HepG2 (cell line): ENCODE measurements around the gene SNX9. TPM values are rescaled to one million over a fixed set of nuclear protein-coding genes. Genes with fewer than 3 reads are reported as not detected.

ENCODE experiments used
- FOSL1 ChIP-seq: sonication (generic); formaldehyde crosslinking; IDR thresholded peaks from 2 replicates; pipeline ENCODE4 v1.9.0; 2021; ENCODE audit warnings: missing genetic modification reagents, borderline replicate concordance
- FOXP1 ChIP-seq, 2 experiments: fragments of 450-650 bp in 1 of 2; IDR thresholded peaks; 2 replicates each; pipeline ENCODE4 v1.6.1; 2017 to 2018; ENCODE audit warnings: antibody characterized with exemption in 1 of 2
- HNF1B ChIP-seq: sonication (generic); formaldehyde crosslinking; IDR thresholded peaks from 2 replicates; pipeline ENCODE4 v1.5.1; 2020; ENCODE audit warnings: mild to moderate bottlenecking, moderate library complexity, missing genetic modification reagents
- HOXA5 ChIP-seq: sonication (generic); formaldehyde crosslinking; IDR thresholded peaks from 2 replicates; pipeline ENCODE4 v1.4.0; 2020; ENCODE audit warnings: missing genetic modification reagents
- IRF2 ChIP-seq: IDR thresholded peaks from 2 replicates; pipeline ENCODE4 v1.6.1; 2018; ENCODE audit warnings: missing genetic modification reagents, missing compliant biosample characterization
- MLXIP ChIP-seq: sonication (generic); formaldehyde crosslinking; IDR thresholded peaks from 2 replicates; pipeline ENCODE4 v1.9.0; 2021; ENCODE audit warnings: missing genetic modification reagents, borderline replicate concordance
- NFIB ChIP-seq: sonication (generic); formaldehyde crosslinking; IDR thresholded peaks from 2 replicates; pipeline ENCODE4 v1.9.0; 2021; ENCODE audit warnings: missing genetic modification reagents, mild to moderate bottlenecking, borderline replicate concordance
- SMARCE1 ChIP-seq: fragments of 450-650 bp; IDR thresholded peaks from 2 replicates; pipeline ENCODE4 v1.6.1; 2017; ENCODE audit warnings: borderline replicate concordance
- SSRP1 ChIP-seq: IDR thresholded peaks from 2 replicates; pipeline ENCODE4 v1.6.1; 2016; ENCODE audit warnings: control low read depth
- XRCC5 ChIP-seq: fragments of 200-400 bp; formaldehyde crosslinking; optimal IDR thresholded peaks from 2 replicates; pipeline ENCODE3; 2017; ENCODE audit warnings: mild to moderate bottlenecking, low read length
- ZBTB21 ChIP-seq: sonication (generic); formaldehyde crosslinking; IDR thresholded peaks from 2 replicates; pipeline ENCODE4 v1.4.0; 2020; ENCODE audit warnings: missing genetic modification reagents
- ZFP41 ChIP-seq: sonication (generic); formaldehyde crosslinking; IDR thresholded peaks from 2 replicates; pipeline ENCODE4 v1.4.0; 2020; ENCODE audit warnings: mild to moderate bottlenecking, missing genetic modification reagents, borderline replicate concordance
- ZNF34 ChIP-seq: sonication (generic); formaldehyde crosslinking; IDR thresholded peaks from 2 replicates; pipeline ENCODE4 v1.4.0; 2020; ENCODE audit warnings: mild to moderate bottlenecking, missing genetic modification reagents, borderline replicate concordance
- ZNF503 ChIP-seq: sonication (generic); formaldehyde crosslinking; IDR thresholded peaks from 2 replicates; pipeline ENCODE4 v1.4.0; 2020; ENCODE audit warnings: missing genetic modification reagents
- ZNF530 ChIP-seq: sonication (generic); formaldehyde crosslinking; IDR thresholded peaks from 2 replicates; pipeline ENCODE4 v1.5.0; 2020; ENCODE audit warnings: low read depth, mild to moderate bottlenecking, missing genetic modification reagents
- ZNF574 ChIP-seq: sonication (generic); formaldehyde crosslinking; IDR thresholded peaks from 2 replicates; pipeline ENCODE4 v1.4.0; 2020; ENCODE audit warnings: missing genetic modification reagents
- ZNF713 ChIP-seq: sonication (generic); formaldehyde crosslinking; IDR thresholded peaks from 2 replicates; pipeline ENCODE4 v1.4.0; 2020; ENCODE audit warnings: mild to moderate bottlenecking, missing genetic modification reagents
- polyA plus RNA-seq, 8 experiments: library from polyadenylated mRNA; depleted of rRNA in 3 of 8; stranded (reverse) in 7 of 8; unstranded in 1 of 8; fragments of >200 nt; fragmentation: Illumina TruSeq in 4 of 8; extraction: Trizol in 4 of 8; gene quantifications; 2 replicates each; pipeline versions ENCODE4 v1.2.1 to v1.2.3, GENCODE V29; 2011 to 2016; ENCODE audit warnings: low read depth in 4 of 8, missing spikeins in 1 of 8, mixed read lengths in 1 of 8; ENCODE audit not compliant: insufficient read depth in 1 of 8
- total RNA-seq, 5 experiments: library from RNA; depleted of rRNA; stranded (reverse); fragments of >200 nt; fragmentation: Illumina TruSeq; extraction: Trizol; gene quantifications; 2 replicates each; pipeline ENCODE4 v1.2.3, GENCODE V29; 2016; ENCODE audit warnings: low read depth in 1 of 5

Gene SNX9
- total and polyA plus RNA-seq, 2 of the 13 experiments (the other 11 are each of a cell fraction or from before 2014, with no cell fraction given) = 21.9 to 36.0 TPM

DNA sequence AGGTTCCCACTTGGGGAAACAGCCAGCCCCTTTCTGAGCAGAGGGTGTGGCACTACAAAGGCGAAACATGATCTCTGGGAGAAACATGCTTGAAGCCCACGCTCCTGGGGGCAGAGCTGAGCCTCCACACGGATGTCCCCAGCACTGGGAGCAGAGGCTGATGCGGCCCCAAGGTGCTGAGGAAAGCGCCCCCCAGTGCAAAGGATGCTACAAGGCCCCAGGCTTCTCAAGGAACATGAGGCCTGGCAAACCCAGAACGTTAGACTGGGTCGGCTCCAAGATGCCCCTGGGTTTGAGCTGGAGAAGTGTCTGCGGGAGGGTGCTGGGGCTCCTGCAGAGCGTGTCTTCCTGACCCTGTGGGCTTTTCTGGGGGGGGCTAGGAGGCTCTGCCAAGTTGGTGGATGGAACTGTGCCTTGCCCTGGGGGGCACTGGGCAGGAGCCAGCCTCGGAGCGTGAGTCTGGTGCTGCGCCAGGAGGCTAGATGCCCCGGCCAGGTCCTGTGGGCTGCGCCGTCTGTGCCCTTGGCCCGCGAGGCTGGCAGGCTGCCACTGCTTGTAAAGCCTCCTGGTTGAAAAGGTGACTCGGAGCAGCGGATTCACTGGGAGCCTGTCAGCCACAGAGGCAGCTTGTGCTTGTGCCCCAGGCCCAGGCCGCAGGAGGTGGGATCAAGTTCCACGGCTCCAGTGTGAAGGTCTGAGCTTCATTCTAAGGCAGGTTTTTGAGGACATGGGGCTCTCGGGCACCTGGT is 166.7 kb downstream of the SNX9 start (continued):
- TF ChIP-seq MLXIP (CRISPR knock-in tag) (no peak), NFIB (no peak), ZBTB21 (CRISPR knock-in tag) (no peak), FOXP1 (IDR thresholded peaks at IDR 0.05) (no peak), FOXP1 (CRISPR knock-in tag; IDR thresholded peaks at IDR 0.05) (no peak), ZFP41 (CRISPR knock-in tag) (no peak), HOXA5 (0 out of 2 replicates have a peak, but pooled peaks have one; percentile 40), IRF2 (CRISPR knock-in tag) (no peak), ZNF713 (CRISPR knock-in tag) (no peak), ZNF574 (CRISPR knock-in tag) (peak; percentile 25; the same call in 1 of the 2 replicates), SSRP1 (peak; percentile 61; the same call in 1 of the 2 replicates), SMARCE1 (no peak), ZNF34 (no peak), ZNF503 (CRISPR knock-in tag) (no peak), XRCC5 (peak; percentile 22), ZNF530 (CRISPR knock-in tag) (no peak), HNF1B (CRISPR knock-in tag) (0 out of 2 replicates have a peak, but pooled peaks have one; percentile 39), FOSL1 (CRISPR knock-in tag) (no peak)
